Activated CD8-positive, alpha-beta memory T cell treated with anti-CD3 and anti-CD28 coated beads, Interleukin-2, amount 10 ng/mL, durations not matched to agents 7 days and 5 days (primary cell): ENCODE data around the gene ASPSCR1. TPM values are rescaled to one million over a fixed set of nuclear protein-coding genes. Genes with fewer than 3 reads are reported as not detected.

Experiments
- ATAC-seq: fragments of 150-1000 bp; cut with Tn5 transposase; one replicate; pipeline ENCODE4 v1.10.0; 2021; ENCODE audit warnings: moderate library complexity
- CTCF ChIA-PET: fragments of 350-600 bp; sonication (Branson Sonifier 250); formaldehyde crosslinking; loops from one replicate; lab custom pipeline; 2021; ENCODE audit warnings: antibody characterized with exemption; lab: Charles Lee
- DNase-seq: peaks from one replicate; pipeline ENCODE4 v3.0.0-alpha.2; 2020
- H3K27ac Mint-ChIP-seq: one replicate; pipeline ENCODE4 v1.8.0; 2021; ENCODE audit warnings: mild to moderate bottlenecking, mixed read lengths
- H3K27me3 Mint-ChIP-seq: one replicate; pipeline ENCODE4 v1.8.0; 2021; ENCODE audit warnings: mixed read lengths
- H3K36me3 Mint-ChIP-seq: one replicate; pipeline ENCODE4 v1.8.0; 2021; ENCODE audit warnings: mild to moderate bottlenecking, mixed read lengths
- H3K4me1 Mint-ChIP-seq: one replicate; pipeline ENCODE4 v1.8.0; 2021; ENCODE audit warnings: mixed read lengths
- H3K4me3 Mint-ChIP-seq: one replicate; pipeline ENCODE4 v1.8.0; 2021; ENCODE audit warnings: mild to moderate bottlenecking, moderate library complexity, mixed read lengths
- H3K9me3 Mint-ChIP-seq: one replicate; pipeline ENCODE4 v1.8.0; 2022; ENCODE audit warnings: low read depth, mixed read lengths
- total RNA-seq, 2 experiments: library from RNA; stranded (reverse); gene quantifications; one replicate each; pipeline ENCODE4 v1.2.3, GENCODE V29; 2021

Gene ASPSCR1
- total RNA-seq, 2 experiments from 2014 or later: 29.5 to 31.4 TPM

- Mint-ChIP-seq H3K27ac (no peak overlapping the region), H3K27me3 (no peaks in the 10 kb centered on the region), H3K36me3 (peaks cover 4% of the 10 kb centered on the region), H3K9me3 (no peaks in the 10 kb centered on the region), H3K4me3 (no peak overlapping the region), H3K4me1 (peaks cover 3% of the 10 kb centered on the region)
- DNase-seq (no peak), ATAC-seq (no peak)
- CTCF ChIA-PET: interaction anchor here (9.0 kb wide), 1 partner anchor 55 kb away, joined by 181 read pairs; the partner anchor contains the start of gene NOTUM
Measured at GRCh38 chr17:82015311-82015971, 38.0 kb downstream of the ASPSCR1 start.

GRCh38 chr17:82016061-82016874 is 38.8 kb downstream of the ASPSCR1 start:
- Mint-ChIP-seq H3K36me3 (peaks cover 4% of the 10 kb centered on the region), H3K9me3 (no peaks in the 10 kb centered on the region), H3K4me3 (no peak overlapping the region), H3K4me1 (peaks cover 6% of the 10 kb centered on the region), H3K27ac (no peak overlapping the region), H3K27me3 (no peaks in the 10 kb centered on the region)
- CTCF ChIA-PET: interaction anchor here (9.0 kb wide), 1 partner anchor 56 kb away, joined by 181 read pairs; the partner anchor contains the start of gene NOTUM
- ATAC-seq (no peak), DNase-seq (no peak)

GRCh38 chr17:82016875-82017459 is 39.5 kb downstream of the ASPSCR1 start:
- H3K9me3 Mint-ChIP-seq: no peaks in the 10 kb centered on the region
- peaks cover 11% of the 10 kb centered on the region for H3K4me1 Mint-ChIP-seq
- ATAC-seq: no peak
- peaks cover 4% of the 10 kb centered on the region for H3K36me3 Mint-ChIP-seq
- DNase-seq: no peak
- no peak overlapping the region for H3K4me3 Mint-ChIP-seq
- no peaks in the 10 kb centered on the region for H3K27me3 Mint-ChIP-seq
- no peak overlapping the region for H3K27ac Mint-ChIP-seq
- CTCF ChIA-PET: interaction anchor here (9.0 kb wide), 1 partner anchor 57 kb away, joined by 181 read pairs; the partner anchor contains the start of gene NOTUM

- CTCF ChIA-PET: interaction anchor here (1.4 to 9.0 kb wide), 2 partner anchors 12 to 58 kb away, joined by 7 to 181 read pairs; partner anchors contain the start of gene NOTUM
- peaks cover 4% of the 10 kb centered on the region for H3K36me3 Mint-ChIP-seq
- H3K9me3 Mint-ChIP-seq: no peaks in the 10 kb centered on the region
Measured at GRCh38 chr17:82017612-82018151, 40.3 kb downstream of the ASPSCR1 start.

GRCh38 chr17:82018152-82018988 is 40.9 kb downstream of the ASPSCR1 start:
- Mint-ChIP-seq H3K27me3 (no peaks in the 10 kb centered on the region), H3K9me3 (no peaks in the 10 kb centered on the region), H3K4me3 (no peak overlapping the region), H3K4me1 (peaks cover 11% of the 10 kb centered on the region), H3K36me3 (peaks cover 4% of the 10 kb centered on the region), H3K27ac (no peak overlapping the region)
- CTCF ChIA-PET: interaction anchor here (1.4 to 9.0 kb wide), 3 partner anchors 11 to 58 kb away, joined by 7 to 181 read pairs (median 10); partner anchors contain the start of gene NOTUM
- DNase-seq (no peak), ATAC-seq (no peak)

More at GRCh38 chr17:82017612-82018151, 40.3 kb downstream of the ASPSCR1 start:
- peaks cover 11% of the 10 kb centered on the region for H3K4me1 Mint-ChIP-seq
- no peak overlapping the region for H3K27ac Mint-ChIP-seq
- H3K27me3 Mint-ChIP-seq: no peaks in the 10 kb centered on the region
- no peak overlapping the region for H3K4me3 Mint-ChIP-seq
- DNase-seq (no peak), ATAC-seq (no peak)

- peaks cover 4% of the 10 kb centered on the region for H3K36me3 Mint-ChIP-seq
- H3K27me3 Mint-ChIP-seq: no peaks in the 10 kb centered on the region
- no peak overlapping the region for H3K4me3 Mint-ChIP-seq
- ATAC-seq (no peak), DNase-seq (no peak)
- H3K4me1 Mint-ChIP-seq: peaks cover 15% of the 10 kb centered on the region
- CTCF ChIA-PET: interaction anchor here (0.6 to 9.0 kb wide), 29 partner anchors 9 to 399 kb away, joined by 3 to 181 read pairs (median 4); partner anchors contain the start of genes ASPSCR1, DCXR, FASN and NOTUM
- no peaks in the 10 kb centered on the region for H3K9me3 Mint-ChIP-seq
- H3K27ac Mint-ChIP-seq: no peak overlapping the region
Measured at GRCh38 chr17:82018989-82019689, 41.7 kb downstream of the ASPSCR1 start.

GRCh38 chr17:82019690-82020571 is 42.5 kb downstream of the ASPSCR1 start:
- peak; percentile 79 for DNase-seq
- H3K4me1 Mint-ChIP-seq: peaks cover 18% of the 10 kb centered on the region
- CTCF ChIA-PET: interaction anchor here (0.6 to 9.0 kb wide), 33 partner anchors 10 to 398 kb away, joined by 3 to 181 read pairs (median 4); partner anchors contain the start of genes ASPSCR1, DCXR, FASN and NOTUM
- H3K27me3 Mint-ChIP-seq: no peaks in the 10 kb centered on the region
- H3K36me3 Mint-ChIP-seq: peaks cover 4% of the 10 kb centered on the region
- H3K4me3 Mint-ChIP-seq: no peak overlapping the region
- no peaks in the 10 kb centered on the region for H3K9me3 Mint-ChIP-seq
- ATAC-seq: no peak
- no peak overlapping the region for H3K27ac Mint-ChIP-seq

- Mint-ChIP-seq H3K9me3 (no peaks in the 10 kb centered on the region), H3K4me1 (peaks cover 18% of the 10 kb centered on the region), H3K27ac (peak overlapping the region; percentile 40), H3K4me3 (peak overlapping the region; percentile 40), H3K27me3 (no peaks in the 10 kb centered on the region), H3K36me3 (peaks cover 4% of the 10 kb centered on the region)
- ATAC-seq (no peak), DNase-seq (no peak)
- CTCF ChIA-PET: interaction anchor here (0.7 to 9.0 kb wide), 28 partner anchors 8 to 281 kb away, joined by 3 to 181 read pairs (median 4); partner anchors contain the start of genes ASPSCR1, DCXR, NOTUM and RAC3
Measured at GRCh38 chr17:82020572-82021106, 43.2 kb downstream of the ASPSCR1 start.

- peak; percentile 76 for DNase-seq
- CTCF ChIA-PET: interaction anchor here (0.9 to 9.0 kb wide), 22 partner anchors 9 to 199 kb away, joined by 3 to 181 read pairs (median 6); partner anchors contain the start of genes ASPSCR1, DCXR, MAFG and NOTUM
- peaks cover 20% of the 10 kb centered on the region for H3K4me1 Mint-ChIP-seq
- no peak for ATAC-seq
- peaks cover 4% of the 10 kb centered on the region for H3K36me3 Mint-ChIP-seq
- peak overlapping the region; percentile 82 for H3K4me3 Mint-ChIP-seq
- H3K27me3 Mint-ChIP-seq: no peaks in the 10 kb centered on the region
- H3K27ac Mint-ChIP-seq: peak overlapping the region; percentile 78
- no peaks in the 10 kb centered on the region for H3K9me3 Mint-ChIP-seq
Measured at GRCh38 chr17:82021107-82021899, 43.9 kb downstream of the ASPSCR1 start.

GRCh38 chr17:82021900-82022309 is 44.5 kb downstream of the ASPSCR1 start:
- no peaks in the 10 kb centered on the region for H3K27me3 Mint-ChIP-seq
- peak overlapping the region; percentile 82 for H3K4me3 Mint-ChIP-seq
- H3K9me3 Mint-ChIP-seq: no peaks in the 10 kb centered on the region
- H3K36me3 Mint-ChIP-seq: peaks cover 4% of the 10 kb centered on the region
- CTCF ChIA-PET: interaction anchor here (0.9 to 9.0 kb wide), 18 partner anchors 8 to 184 kb away, joined by 3 to 181 read pairs (median 5); partner anchors contain the start of genes DCXR, GPS1, MAFG and NOTUM
- DNase-seq (no peak), ATAC-seq (no peak)
- H3K4me1 Mint-ChIP-seq: peaks cover 25% of the 10 kb centered on the region
- H3K27ac Mint-ChIP-seq: peak overlapping the region; percentile 78
